Skin of body (tissue), 2 donors: ENCODE data around the gene HIVEP3. TPM values are rescaled to one million over a fixed set of nuclear protein-coding genes. Genes with fewer than 3 reads are reported as not detected.

ENCODE experiments used
- DNase-seq: peaks from one replicate; lab custom pipeline; 2025; lab: John Stamatoyannopoulos, UW
- total RNA-seq: library from RNA; depleted of rRNA; stranded (reverse); fragments of >200 nt; gene quantifications from one replicate; pipeline ENCODE4 v1.2.3, GENCODE V29; 2014

The HIVEP3 gene
- total RNA-seq, 1 donor from 2014 or later = 3.3 TPM

DNA sequence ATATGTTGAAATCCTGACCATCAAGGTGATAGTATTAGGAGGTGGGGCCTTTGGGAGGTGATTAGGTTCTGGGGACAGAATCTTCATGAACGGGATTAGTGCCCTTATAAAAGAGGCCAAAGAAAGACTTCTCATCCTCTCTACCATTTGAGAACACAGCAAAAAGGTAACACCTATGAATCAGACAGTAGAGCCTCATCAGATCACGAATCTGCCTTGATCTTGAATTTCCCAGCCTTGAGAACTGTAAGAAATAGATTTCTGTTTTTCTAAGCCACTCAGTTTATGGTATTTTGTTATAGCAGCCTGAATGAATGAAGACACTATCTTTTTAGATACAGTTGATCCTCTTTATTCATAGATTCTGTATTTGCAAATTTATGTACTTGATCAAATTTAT, 227.3 kb downstream of the HIVEP3 start:
- DNase-seq = no peak

DNA sequence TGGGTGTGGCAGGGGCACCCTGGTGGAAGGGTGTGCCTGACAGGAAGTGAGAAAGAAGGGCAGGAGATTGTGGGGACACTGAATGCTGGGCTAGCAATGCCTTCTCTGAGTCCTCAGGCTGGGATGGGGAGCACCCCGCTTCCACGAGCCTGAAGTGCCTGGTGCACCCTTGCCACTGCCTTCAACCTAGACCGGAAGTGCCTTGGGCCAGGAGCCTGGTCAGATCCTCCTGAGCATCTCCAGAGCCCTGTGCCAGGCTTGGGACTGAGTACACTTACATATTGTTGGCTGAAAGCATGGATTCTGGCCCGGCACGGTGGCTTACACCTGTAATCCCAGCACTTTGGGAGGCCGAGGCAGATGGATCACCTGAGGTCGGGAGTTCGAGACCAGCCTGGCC, 228.4 kb downstream of the HIVEP3 start:
- DNase-seq = no peak

DNA sequence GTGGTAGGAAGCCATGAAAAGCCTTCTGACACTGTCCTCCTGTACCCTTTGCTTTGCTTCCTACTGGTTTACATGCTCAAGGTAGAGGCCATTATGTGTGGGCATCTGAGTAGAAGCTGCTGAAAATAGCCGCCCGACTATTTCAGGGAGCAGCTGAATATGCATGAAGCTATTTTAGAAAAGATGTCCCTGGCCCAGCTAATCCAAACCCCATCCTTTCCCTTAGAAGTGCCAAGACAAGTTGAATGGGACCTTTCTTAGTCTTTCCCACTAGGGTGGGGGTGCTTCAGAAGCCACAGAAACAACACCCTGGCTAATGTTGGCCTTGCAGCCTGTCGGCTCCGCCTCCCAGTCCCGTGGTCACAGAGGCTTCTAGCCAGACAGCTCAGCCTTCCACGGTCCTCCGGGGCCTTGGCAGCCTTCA, 229.2 kb downstream of the HIVEP3 start:
- DNase-seq = no peak

DNA sequence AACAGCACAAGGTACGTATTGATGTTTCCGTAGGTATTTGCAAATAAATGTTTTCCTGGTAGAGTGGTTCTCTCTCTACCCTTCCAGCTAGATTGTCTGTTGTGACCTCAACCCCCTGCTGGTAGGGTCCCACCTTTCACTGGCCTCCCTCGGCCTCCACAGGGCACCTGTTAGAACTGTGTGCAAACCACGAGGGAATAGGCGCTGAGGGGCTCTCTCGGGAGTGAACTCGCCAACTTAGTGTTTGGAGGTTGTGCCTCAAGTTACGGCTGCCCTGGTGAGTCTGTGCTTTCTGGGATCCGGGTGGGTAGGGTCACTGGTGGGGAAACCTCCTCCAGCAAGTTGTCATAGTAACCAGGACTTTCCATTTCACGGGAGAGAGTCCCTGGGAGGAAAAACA, 229.6 kb downstream of the HIVEP3 start:
- no peak for DNase-seq

DNA sequence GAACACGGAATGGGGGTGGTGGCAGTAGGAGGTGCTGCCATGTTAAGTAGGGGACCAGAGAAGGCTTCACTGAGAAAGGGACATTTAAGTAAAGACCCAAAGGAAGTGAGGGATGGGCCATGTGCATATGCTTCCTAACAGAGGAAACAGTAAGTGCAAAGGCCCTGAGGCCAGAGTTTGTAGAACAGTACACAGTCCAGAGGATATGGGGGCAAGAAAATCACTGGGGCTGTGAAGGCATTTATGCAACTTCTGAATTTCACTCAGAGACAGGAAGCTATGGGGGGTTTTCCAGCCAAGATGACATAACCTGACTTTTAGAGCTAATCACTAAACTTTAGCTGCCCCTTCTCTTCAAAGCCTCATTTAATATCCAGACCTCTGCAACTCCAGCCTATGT, 231.7 kb downstream of the HIVEP3 start:
- DNase-seq = no peak

DNA sequence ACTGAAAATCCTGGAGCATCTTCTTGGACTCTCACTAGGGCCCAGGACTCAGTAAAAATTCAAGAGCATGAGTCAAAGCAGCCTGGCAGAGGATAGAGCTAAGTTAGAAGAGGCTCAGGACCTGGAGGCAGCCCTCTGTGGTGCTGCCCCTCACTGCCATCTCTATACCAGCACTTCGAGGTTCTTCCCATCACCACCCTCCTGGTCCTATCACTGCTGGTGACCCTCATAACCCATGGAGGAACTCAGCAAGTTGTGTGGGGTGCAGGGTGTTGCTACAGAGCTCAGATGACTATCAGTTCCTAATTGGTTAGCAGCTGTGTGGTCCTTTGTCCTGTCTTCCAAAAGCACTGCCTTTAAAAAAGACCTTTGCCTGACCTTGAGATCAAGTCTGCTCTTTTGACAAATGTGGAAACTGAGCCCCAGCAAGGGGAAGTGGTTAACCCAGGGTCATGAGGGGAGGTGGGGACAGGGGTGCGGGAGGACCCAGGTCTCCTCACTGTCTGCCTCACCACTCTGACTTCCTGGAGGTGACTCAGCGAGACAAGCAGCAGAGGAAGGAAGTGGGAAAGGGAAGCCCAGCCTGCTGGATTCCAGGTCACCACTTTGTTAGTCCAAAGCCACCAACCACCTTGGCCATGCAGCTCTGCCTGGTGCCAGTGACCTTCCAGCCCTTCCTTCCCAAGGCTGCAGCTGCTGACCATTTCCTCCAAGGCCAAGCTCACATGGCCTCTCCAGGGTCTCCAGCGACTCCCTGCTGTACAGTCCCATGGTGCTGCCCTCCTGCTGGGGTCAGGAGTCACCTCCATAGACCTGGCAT, 234.8 kb downstream of the HIVEP3 start:
- peak; percentile 6 for DNase-seq

DNA sequence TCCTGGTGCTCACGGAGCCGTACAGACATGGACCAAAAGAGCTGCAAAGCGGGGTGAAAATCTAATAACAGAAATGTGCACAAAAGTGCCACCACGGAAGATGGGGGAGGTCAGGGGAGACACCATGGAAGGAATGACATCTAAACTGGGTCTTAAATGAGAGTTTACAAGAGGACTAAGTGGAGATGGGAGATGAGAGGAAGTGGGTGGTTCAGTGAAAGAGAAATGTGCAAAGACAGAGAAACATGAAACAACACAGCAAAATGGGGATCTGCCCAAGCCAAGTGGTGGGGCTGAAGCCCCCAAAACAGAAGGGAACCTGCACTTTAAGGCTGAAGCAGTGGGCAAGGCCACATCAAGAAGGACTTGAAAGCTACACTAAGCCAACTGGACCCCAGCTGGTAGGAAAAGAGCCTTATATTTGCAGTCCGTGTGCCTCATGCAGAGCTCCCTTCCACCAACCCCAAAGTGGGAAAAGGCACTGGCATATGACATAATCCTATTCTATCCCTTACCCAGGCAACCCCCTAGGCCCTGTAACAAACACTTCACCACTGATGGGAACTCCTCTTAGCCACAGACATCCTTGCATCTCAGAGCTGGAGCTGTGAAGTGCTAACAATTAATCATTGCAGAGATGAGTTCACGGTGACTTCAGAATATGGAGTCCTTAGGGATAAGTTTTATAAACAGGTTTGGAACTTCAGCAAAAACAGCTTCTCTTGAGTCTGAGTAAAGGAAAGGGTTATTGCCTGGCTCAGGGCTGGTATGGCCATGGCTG, 235.7 kb downstream of the HIVEP3 start:
- no peak for DNase-seq

DNA sequence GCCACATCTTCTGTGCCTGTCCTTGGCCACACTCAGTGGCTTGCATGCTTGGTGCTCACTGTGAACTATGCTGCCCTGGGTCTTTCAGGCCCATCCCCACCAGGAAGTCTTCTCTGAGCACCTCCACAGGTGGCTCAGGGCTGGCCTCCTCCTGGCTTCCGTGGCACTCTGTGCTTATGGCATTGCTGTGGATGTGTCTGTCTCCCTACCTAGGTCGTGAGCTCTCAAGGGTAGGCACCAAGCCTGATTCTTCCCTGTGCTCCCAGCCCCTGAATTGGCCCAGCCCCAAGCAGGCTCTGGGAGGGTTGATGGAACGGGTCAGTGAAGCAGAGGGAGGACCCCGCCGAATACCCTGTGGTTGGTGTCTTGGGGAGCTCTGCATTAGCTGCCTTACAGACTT, 236.6 kb downstream of the HIVEP3 start:
- DNase-seq = no peak

DNA sequence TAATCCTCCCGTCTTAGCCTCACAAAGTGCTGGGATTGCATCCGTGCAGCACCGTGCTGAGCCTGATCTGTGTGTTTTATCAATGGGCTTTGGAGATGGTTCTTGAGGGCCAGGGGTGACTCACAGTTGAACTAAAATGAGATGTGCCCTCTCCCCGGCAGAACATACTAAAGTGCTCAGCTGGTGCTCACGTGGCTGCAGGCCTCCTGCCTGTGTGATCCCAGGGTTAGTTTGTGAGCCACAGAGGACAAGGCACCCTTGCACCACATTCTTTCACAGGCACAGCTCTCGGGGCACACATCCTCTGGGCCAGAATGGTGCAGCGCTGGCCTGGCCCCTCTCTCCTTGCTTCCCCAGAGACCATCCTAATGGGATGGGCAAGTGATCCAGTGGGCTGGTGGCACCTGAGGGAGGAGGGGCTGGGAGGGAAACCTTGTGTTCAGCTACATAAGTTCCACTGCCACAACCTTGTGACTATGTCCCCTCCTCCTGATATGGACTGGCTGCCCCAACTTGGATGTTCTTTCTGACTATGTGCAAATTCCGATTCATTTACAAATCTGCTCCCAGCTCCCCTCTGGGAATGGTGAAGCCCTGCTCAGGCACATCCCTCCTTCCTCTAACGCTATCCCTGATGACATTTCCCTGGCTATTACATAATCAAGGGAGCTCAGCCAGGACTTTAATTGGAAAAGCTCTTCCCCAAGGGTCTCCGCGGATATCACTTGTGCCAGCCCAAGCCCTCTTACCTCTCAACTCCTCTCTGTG, 237.2 kb downstream of the HIVEP3 start:
- peak; percentile 38 for DNase-seq

DNA sequence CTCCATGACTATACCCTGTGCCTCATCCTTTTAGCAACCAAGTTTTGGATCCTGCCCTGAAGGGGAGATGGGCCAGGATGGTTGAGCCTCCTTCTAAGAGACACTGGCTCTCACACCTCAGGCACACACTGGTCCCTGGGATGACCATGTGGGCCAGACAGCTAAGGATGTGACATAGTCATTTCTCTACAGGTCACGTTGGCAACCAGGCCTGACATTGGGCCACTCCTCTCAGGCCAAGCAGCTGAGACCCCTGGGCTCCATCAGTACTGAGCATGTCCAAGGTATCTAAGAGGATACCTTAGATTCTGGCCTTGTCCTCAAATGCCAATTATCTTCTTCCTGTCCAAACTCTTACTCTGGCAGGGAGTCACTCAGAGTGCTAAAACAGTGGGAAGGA, 238.7 kb downstream of the HIVEP3 start:
- no peak for DNase-seq

DNA sequence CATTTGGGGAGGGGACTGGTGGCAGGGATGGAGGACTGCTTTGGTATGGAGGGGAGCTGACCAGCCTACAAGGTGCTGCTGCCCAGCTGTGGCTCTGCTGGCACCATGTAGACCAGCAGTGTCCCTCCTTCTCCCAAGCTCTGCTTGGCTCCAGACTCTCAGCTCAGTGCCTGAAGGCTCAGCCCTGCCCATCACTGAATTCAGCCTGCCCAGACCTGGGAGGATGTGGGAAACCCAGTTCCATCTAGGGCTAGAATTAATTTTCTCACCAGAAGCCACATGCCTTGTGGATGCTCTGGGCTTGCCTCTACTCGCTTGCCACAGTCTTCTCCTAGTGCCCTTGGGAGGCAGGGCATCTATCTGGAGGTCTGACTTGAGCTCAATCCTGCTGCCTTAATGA, 239.2 kb downstream of the HIVEP3 start:
- DNase-seq = no peak

DNA sequence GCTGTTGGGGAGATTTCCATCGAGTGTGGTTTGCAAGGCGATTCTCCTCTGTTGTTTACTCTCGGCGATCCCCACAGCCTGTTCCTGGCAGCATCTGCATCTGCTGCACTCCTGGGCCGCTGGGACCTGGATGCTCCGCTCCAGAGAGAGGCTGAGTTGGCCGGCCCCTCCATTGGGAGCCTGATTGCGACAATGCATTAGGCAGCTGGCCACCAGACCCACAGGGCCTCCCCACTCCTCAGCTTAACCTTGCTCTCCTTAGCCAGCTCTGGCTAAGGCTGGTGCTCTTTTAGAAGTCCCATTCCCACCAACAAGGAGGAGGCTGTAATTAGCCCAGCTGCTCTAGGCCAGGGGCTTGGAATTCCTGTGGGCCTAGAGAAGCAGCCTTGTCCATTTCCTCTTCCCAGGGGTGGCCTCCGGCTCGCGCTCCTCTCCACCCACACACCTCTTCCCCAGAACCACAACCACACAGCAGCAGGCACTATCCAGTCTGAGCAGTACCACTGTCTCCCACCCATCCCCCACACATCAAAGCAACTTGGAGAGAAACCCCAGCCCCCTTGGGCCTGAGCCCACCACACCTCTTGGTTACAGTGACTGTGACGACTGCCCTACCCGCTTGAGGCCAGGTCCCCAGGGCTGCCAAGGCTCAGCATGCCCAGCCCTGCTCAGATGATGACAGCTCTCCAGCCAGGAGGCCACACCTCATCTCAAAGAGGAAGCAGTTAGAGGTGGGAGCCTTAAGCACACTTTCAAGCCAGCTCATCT, 240.4 kb downstream of the HIVEP3 start:
- no peak for DNase-seq

DNA sequence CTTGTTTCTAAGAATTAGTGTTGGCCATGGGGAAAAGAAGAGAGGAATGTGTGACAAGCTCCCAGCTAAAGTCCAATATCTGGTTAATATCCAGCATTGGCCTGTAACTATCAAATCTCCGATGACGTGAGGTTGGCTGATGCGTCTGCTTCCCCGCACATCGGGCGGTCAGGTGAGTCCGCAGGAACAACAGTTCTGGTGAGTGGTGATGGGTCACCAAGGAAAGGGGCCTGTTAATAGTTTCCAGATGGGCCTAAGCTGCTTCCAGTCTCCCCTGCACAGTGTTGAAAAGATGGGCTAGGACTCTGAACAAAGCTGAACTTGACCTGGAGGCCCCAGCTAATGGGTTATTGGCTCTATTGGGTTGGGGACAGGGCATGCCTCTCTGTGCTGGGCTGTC, 241.1 kb downstream of the HIVEP3 start:
- peak; percentile 49 for DNase-seq

DNA sequence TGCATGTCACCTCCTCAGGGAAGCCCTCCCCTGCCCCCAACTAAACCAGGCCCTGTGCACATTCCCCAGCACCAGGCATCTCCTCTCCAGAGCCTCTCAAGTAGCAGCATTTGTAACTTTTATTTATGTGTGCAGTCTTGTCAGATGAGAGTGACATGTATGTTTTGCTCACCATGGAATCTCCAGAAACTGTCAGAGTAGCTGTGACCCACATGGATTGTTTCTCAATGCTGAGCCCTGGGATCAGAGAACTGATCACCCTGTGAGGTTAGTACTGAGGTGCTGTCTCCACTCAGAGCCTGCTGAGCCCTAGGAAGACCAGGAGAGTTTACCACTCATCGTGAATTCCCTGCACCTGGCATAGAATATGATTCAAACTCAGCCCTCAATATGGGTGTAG, 243.3 kb downstream of the HIVEP3 start:
- no peak for DNase-seq

DNA sequence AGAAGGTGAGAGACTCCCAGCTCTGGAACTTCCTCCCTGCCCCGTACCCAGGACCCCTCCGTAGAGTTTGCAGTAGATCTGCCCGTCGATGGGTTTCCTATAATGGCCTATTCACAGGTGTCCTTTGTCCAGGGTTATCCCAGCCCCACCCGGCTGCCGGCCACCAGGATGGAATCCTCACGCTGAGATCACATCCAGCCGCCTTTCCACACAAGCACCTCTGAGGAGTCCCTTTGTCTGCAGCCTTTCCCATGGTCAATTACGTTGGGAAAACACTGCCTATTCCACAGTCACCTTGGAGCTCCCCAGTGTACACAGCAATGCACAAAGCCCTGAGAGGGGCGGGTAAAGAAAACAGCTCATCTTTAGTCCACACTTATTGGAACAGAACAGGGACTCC, 244.2 kb downstream of the HIVEP3 start:
- DNase-seq = no peak

DNA sequence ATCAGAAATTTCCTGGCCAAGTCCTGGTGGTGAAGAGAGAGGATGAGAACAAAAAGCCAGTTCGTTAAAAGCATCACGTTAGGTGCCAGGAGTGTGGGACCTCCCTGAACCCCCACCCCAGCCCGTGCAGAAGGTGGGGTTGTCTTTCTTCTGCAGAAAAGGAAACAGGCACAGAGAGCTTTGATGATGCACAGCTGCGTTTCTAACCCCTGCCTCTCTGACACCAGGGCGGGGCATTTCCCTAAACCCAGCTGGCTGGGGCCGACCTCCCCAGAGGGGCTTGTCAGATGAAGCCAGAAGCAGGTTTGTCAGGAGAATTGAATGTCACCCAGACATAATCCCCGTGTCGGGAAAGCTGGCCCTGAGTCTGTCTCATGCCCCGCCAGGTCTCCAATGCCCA, 244.9 kb downstream of the HIVEP3 start:
- DNase-seq = no peak

DNA sequence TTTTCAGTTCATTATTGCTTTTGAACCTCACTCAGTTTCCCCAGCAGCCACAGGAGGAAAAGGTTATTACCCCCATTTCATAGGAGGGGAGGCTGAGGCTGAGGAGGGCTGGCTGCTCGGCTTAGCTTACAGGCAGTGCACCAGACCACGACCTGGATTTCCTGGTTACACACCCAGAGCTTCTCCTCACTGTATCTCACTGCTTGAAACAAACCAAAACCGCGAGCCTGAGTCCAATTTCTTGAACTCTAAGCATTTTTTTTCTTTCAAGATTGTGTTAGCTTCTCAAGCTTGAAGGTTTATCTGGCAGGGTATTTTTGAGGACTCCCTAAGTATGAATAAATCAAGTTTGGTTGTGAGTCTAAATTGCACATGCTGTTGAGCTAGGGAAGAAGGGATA, 245.3 kb downstream of the HIVEP3 start:
- DNase-seq = peak; percentile 51

DNA sequence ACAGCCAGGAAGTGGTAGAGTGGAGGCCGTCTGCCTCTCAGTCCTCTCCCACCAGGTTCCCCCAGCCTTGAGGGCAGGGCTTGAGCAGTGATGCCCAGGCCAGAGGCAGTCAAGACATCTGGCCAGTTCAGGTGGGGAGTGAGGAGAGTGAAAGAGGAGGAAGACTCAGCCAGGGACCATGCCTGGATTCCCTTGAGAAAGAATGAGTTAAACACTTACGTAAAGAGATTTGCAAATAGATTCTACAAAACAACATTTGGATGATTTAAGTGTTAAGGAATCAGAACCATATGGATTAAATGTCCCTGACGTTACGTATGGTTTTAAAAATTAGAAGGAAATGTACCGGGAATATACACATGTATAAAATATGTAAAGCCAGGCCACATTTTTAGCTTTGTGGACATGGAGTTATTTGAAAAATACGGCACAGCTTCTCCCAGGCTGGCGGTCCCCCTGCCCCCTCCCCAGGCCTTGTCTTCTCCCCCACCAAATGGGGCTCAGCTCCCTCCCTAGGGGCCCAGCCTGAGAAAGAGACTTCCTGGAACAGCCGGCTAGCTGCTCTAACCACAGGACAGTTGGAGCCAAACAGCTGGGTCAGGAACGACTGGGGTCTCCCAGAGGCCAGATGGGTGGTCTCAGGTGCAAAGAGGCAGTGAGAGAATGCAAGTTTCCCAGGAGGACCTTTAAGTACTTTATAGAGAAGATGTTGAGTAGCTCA, 245.9 kb downstream of the HIVEP3 start:
- DNase-seq = peak; percentile 97

DNA sequence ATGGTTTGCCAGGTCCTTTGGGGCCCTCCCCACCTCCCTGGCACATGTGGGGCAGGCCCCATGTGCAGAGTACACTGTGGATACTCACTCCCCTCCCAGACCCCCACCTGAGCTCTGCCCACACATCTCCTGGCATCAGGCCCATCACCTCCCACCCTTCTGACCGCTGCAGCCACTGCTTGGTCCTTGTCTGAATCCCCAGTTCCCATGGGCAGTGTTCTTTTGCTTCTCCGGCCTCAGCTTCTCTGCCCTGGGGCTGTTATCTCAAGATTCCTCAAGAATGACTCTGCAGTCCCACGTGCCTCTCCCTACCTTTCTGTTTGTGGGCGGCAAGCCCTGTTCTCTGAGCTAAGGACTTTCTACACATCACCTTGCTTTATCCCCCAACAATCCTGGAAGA, 246.5 kb downstream of the HIVEP3 start:
- no peak for DNase-seq

DNA sequence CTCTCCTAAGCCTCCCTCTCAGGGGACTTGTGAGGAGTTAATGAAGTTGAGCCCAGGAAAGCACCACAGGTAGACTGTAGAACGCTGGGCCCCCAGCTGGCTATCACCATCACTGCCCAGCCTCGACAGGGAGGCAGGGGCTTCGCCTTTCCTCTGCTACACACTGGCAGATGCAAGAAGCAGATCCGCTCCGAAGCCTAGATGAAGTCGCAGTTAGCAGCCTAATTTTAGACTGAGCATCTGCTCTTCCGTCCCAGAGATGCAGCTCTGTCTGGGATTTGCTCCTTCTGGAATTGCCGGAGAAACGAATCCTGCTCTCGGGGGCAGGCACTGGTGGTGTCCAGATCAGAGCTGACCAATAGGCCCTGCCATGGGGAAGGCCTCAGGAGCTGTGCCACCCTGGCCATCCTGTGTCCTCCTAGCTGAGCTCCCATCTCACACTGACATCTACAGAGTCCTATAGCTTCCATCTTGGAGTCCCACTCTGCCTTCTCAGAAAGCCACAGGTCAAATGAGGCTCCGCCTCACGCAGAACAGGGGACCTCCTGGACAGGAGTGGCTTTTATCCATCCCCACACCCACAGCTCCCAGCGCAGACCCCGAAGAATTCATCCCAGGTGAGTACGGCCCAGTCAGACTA, 247.5 kb downstream of the HIVEP3 start:
- no peak for DNase-seq
